Endothelial cell of umbilical vein (primary cell): ENCODE results near the gene PPP1R7. TPM values are rescaled to one million over a fixed set of nuclear protein-coding genes. Genes with fewer than 3 reads are reported as not detected.

Source experiments
- BruUV-seq: library from RNA; stranded (reverse); fragments of 400-500 nt; replicated peaks from 2 replicates; lab custom pipeline; 2021; lab: Mats Ljungman, UMichigan
- CTCF ChIA-PET: fragments of 300-600, 350-600 bp; sonication (Branson Sonifier 250); formaldehyde crosslinking; loops from one replicate; lab custom pipeline; 2021; ENCODE audit warnings: antibody characterized with exemption, inconsistent platforms; lab: Charles Lee
- POLR2A ChIA-PET: fragments of 300-600, 350-600 bp; sonication (Branson Sonifier 250); formaldehyde crosslinking; loops from one replicate; lab custom pipeline; 2021; ENCODE audit warnings: antibody characterized with exemption, inconsistent platforms; lab: Charles Lee
- DNase-seq: peaks from one replicate; pipeline ENCODE4 v3.0.0-alpha.2; 2011; ENCODE audit warnings: low read depth, low spot score
- FAIRE-seq: peaks from 2 replicates; lab custom pipeline; 2011; peaks lifted over from hg19 to GRCh38; lab: Jason Lieb, UNC
- H2AFZ ChIP-seq: 2 replicates; pipeline ENCODE4 v1.6.0; 2012; ENCODE audit warnings: low read depth, low read length, control low read depth, inconsistent platforms
- H3K27ac ChIP-seq: 2 replicates; pipeline ENCODE4 v1.5.1; 2011; ENCODE audit warnings: low read depth, mild to moderate bottlenecking, control low read depth, low read length, moderate library complexity; ENCODE audit not compliant: insufficient read depth
- H3K27me3 ChIP-seq, 2 experiments: 2 replicates each; pipeline versions ENCODE4 v1.6.0 to v1.6.1; 2011; ENCODE audit warnings: low read length in 2 of 2, mixed read lengths in 1 of 2; ENCODE audit not compliant: control insufficient read depth in 2 of 2, insufficient read depth in 2 of 2
- H3K36me3 ChIP-seq, 2 experiments: 2 replicates in 1 of 2; 3 replicates in 1 of 2; pipeline ENCODE4 v1.5.1; 2011; ENCODE audit warnings: low read length in 2 of 2, mild to moderate bottlenecking in 1 of 2, moderate library complexity in 1 of 2; ENCODE audit not compliant: control insufficient read depth in 2 of 2, insufficient read depth in 2 of 2; ENCODE audit errors: extremely low read depth in 1 of 2
- H3K4me1 ChIP-seq: 3 replicates; pipeline ENCODE4 v1.5.1; 2011; ENCODE audit warnings: mild to moderate bottlenecking, low read length; ENCODE audit not compliant: control insufficient read depth, insufficient read depth; ENCODE audit errors: extremely low read depth
- H3K4me2 ChIP-seq: 2 replicates; pipeline ENCODE4 v1.6.1; 2011; ENCODE audit warnings: low read length, control low read depth, mixed read lengths; ENCODE audit not compliant: insufficient read depth
- H3K4me3 ChIP-seq, 3 experiments: fragments of 200-600 bp in 1 of 3; sonication (generic), shearing (Covaris generic) in 1 of 3; replicated peaks in 1 of 3; 2 replicates each; pipeline ENCODE4 v1.5.1; 2011 to 2016; ENCODE audit warnings: control low read depth in 3 of 3, low read length in 3 of 3, mild to moderate bottlenecking in 2 of 3, inconsistent platforms in 1 of 3, low read depth in 1 of 3, moderate library complexity in 1 of 3; ENCODE audit not compliant: insufficient read depth in 1 of 3
- H3K79me2 ChIP-seq: 2 replicates; pipeline ENCODE4 v1.6.0; 2012; ENCODE audit warnings: low read length, inconsistent platforms; ENCODE audit not compliant: control insufficient read depth, insufficient read depth
- H3K9ac ChIP-seq: replicated peaks from 2 replicates; pipeline ENCODE3; 2011; ENCODE audit warnings: low read length, control low read depth; ENCODE audit not compliant: insufficient read depth; ENCODE audit errors: extremely low read depth
- H3K9me1 ChIP-seq: replicated peaks from 3 replicates; pipeline ENCODE4 v1.6.0; 2011; ENCODE audit warnings: mild to moderate bottlenecking, low read length; ENCODE audit not compliant: control insufficient read depth, insufficient read depth; ENCODE audit errors: extremely low read depth
- H3K9me3 ChIP-seq: replicated peaks from 2 replicates; pipeline ENCODE4 v1.5.1; 2012; ENCODE audit warnings: low read length, inconsistent platforms; ENCODE audit not compliant: control insufficient read depth, insufficient read depth
- H4K20me1 ChIP-seq: replicated peaks from 2 replicates; pipeline ENCODE3; 2011; ENCODE audit warnings: mild to moderate bottlenecking, low read length; ENCODE audit not compliant: control insufficient read depth, insufficient read depth; ENCODE audit errors: extremely low read depth
- EZH2 ChIP-seq: IDR thresholded peaks from 2 replicates; pipeline ENCODE4 v1.6.1; 2012; ENCODE audit warnings: borderline replicate concordance, low read depth, mild to moderate bottlenecking, moderate library complexity, low read length, inconsistent platforms; ENCODE audit not compliant: severe bottlenecking
- FOS ChIP-seq: IDR thresholded peaks from 2 replicates; pipeline ENCODE4 v1.6.1; 2011; ENCODE audit warnings: mild to moderate bottlenecking, low read length, moderate library complexity, borderline replicate concordance; ENCODE audit not compliant: insufficient read depth
- GATA2 ChIP-seq: IDR thresholded peaks from 2 replicates; pipeline ENCODE4 v1.7.0; 2011; ENCODE audit warnings: low read depth, mild to moderate bottlenecking, moderate library complexity, mixed read lengths, low read length; ENCODE audit not compliant: insufficient read length, insufficient read depth
- JUN ChIP-seq: IDR thresholded peaks from 2 replicates; pipeline ENCODE4 v1.6.1; 2011; ENCODE audit warnings: borderline replicate concordance, low read depth; ENCODE audit not compliant: insufficient read length, insufficient read depth
- MYC ChIP-seq: IDR thresholded peaks from one replicate; pipeline ENCODE4 v1.6.1; 2011; ENCODE audit warnings: mild to moderate bottlenecking, low read depth, low read length
- POLR2A ChIP-seq: IDR thresholded peaks from 2 replicates; pipeline ENCODE4 v1.6.1; 2012; ENCODE audit warnings: low read depth, mild to moderate bottlenecking, control low read depth, low read length
- POLR2AphosphoS5 ChIP-seq: IDR thresholded peaks from 2 replicates; pipeline ENCODE4 v1.6.1; 2012; ENCODE audit warnings: low read depth, mild to moderate bottlenecking, control low read depth, low read length, moderate library complexity; ENCODE audit not compliant: insufficient read depth
- dilution Hi-C: fragments of 300-500 bp; cut with MboI; formaldehyde crosslinking; loops from one replicate; pipeline ENCODE4 v1.15.0; 2019; ENCODE audit warnings: low sequenced_read_pairs; ENCODE audit not compliant: extremely low pct_ligation_motif_present
- intact Hi-C: fragments of 100-400 bp; cut with micrococcal nuclease; formaldehyde crosslinking; loops from one replicate; pipeline ENCODE4 v1.10.0; 2022
- polyA plus RNA-seq, 4 experiments: library from polyadenylated mRNA; depleted of rRNA in 3 of 4; stranded (reverse) in 3 of 4; unstranded in 1 of 4; fragments of >200 nt; gene quantifications; 2 replicates each; pipeline versions ENCODE4 v1.2.1 to v1.2.3, GENCODE V29; 2011 to 2012; ENCODE audit warnings: missing spikeins in 1 of 4
- total RNA-seq: library from RNA; stranded (reverse); gene quantifications from 2 replicates; pipeline ENCODE4 v1.2.3, GENCODE V29; 2021
- TF ChIP-seq, protein P1 (sequence below): IDR thresholded peaks from 2 replicates; pipeline ENCODE4 v1.6.1; 2011; ENCODE audit not compliant: insufficient read depth, insufficient read length
- TF ChIP-seq, protein P2 (sequence below), 2 donors: IDR thresholded peaks; 1 replicate in 1 of 2; 2 replicates in 1 of 2; pipeline ENCODE4 v1.5.1; 2011; ENCODE audit warnings: low read length in 2 of 2, mild to moderate bottlenecking in 2 of 2, moderate library complexity in 2 of 2, control low read depth in 1 of 2, inconsistent platforms in 1 of 2, low read depth in 1 of 2; ENCODE audit not compliant: insufficient read depth in 1 of 2; ENCODE audit errors: extremely low read depth in 1 of 2

PPP1R7 gene
- total and polyA plus RNA-seq, 2 donors (not counting 3 experiments of a cell fraction or from before 2014, with no cell fraction given), result 30.3 to 60.8 TPM

DNA sequence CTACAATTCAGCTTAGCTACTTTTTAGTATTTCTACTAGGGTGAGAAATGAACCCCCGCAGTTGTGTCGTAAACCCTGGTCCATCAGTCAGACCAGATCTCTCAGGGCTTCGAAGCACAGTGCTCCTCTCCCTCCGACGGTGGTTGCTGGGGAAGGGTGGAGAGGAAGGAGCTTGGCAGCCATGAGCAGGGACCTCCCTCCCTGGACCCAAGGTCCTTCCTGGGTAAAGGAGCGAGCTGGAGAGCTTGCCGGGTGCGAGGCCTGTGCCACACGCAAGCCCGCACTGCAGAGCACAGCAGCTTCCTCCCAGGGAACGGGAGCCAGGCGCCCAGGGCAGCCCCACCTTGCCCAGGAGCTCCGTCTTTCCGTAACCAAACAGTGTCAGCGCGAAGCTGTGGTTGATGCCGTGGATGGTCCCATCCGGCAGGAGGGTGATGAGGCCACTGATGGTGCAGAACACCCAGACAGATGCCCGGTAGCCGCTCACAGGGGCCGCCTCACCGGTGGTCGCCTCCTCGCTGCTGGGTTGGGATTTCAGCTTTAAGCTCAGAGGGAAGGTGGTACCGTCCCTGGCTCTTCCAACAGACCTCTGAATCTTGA, 13.5 kb upstream of the PPP1R7 start:
- no peak for TF ChIP-seq FOS
- TF ChIP-seq, protein P1, sequence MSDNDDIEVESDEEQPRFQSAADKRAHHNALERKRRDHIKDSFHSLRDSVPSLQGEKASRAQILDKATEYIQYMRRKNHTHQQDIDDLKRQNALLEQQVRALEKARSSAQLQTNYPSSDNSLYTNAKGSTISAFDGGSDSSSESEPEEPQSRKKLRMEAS, result no peak
- POLR2A ChIA-PET, result no interaction called here
- Histone ChIP-seq H3K9ac (no peak overlapping the region), H3K79me2 (no peaks in the 10 kb centered on the region), H3K4me2 (no peak overlapping the region), H3K27me3 (no peaks in the 10 kb centered on the region), H3K9me1 (no peaks in the 10 kb centered on the region), H2AFZ (no peak overlapping the region), H3K4me1 (no peaks in the 10 kb centered on the region), H4K20me1 (no peaks in the 10 kb centered on the region), H3K4me3 (no peak overlapping the region), H3K36me3 (peaks cover 0 to 3% of the 10 kb centered on the region in 2 experiments), H3K9me3 (no peaks in the 10 kb centered on the region), H3K27ac (no peak overlapping the region)
- dilution Hi-C loops, result no loop called here
- CTCF ChIA-PET, result interaction anchor here (1.1 to 1.5 kb wide), 2 partner anchors 22 to 153 kb away, joined by 3 read pairs; no protein-coding TSS in a partner anchor
- DNase-seq (no peak), FAIRE-seq (no peak)
- intact Hi-C loops, result no loop called here
- BruUV-seq, result no TSS peak

- no peak overlapping the region for H3K27ac ChIP-seq
- no peaks in the 10 kb centered on the region for H3K9me1 ChIP-seq
- TF ChIP-seq EZH2 (no peak), MYC (no peak), GATA2 (no peak), FOS (no peak), POLR2AphosphoS5 (no peak), POLR2A (no peak), JUN (no peak)
- TF ChIP-seq, protein P2, sequence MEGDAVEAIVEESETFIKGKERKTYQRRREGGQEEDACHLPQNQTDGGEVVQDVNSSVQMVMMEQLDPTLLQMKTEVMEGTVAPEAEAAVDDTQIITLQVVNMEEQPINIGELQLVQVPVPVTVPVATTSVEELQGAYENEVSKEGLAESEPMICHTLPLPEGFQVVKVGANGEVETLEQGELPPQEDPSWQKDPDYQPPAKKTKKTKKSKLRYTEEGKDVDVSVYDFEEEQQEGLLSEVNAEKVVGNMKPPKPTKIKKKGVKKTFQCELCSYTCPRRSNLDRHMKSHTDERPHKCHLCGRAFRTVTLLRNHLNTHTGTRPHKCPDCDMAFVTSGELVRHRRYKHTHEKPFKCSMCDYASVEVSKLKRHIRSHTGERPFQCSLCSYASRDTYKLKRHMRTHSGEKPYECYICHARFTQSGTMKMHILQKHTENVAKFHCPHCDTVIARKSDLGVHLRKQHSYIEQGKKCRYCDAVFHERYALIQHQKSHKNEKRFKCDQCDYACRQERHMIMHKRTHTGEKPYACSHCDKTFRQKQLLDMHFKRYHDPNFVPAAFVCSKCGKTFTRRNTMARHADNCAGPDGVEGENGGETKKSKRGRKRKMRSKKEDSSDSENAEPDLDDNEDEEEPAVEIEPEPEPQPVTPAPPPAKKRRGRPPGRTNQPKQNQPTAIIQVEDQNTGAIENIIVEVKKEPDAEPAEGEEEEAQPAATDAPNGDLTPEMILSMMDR (IDR thresholded peaks at IDR 0.05; ENCODE audit: extremely low read depth in 1 of 2, insufficient read depth in 1 of 2, low read depth in 1 of 2, low read length in 2 of 2), result no peak
- TF ChIP-seq, protein P1, result no peak
- H3K9me3 ChIP-seq, result no peaks in the 10 kb centered on the region
- H3K79me2 ChIP-seq, result no peaks in the 10 kb centered on the region
- no peak overlapping the region for H3K4me2 ChIP-seq
- CTCF ChIA-PET, result interaction anchor here (1.1 to 1.2 kb wide), 2 partner anchors 23 to 154 kb away, joined by 3 to 6 read pairs; no protein-coding TSS in a partner anchor
- FAIRE-seq (no peak), DNase-seq (no peak)
- H3K4me1 ChIP-seq, result no peaks in the 10 kb centered on the region
- H3K36me3 ChIP-seq, result peaks cover 0 to 3% of the 10 kb centered on the region in 2 experiments
- no peak overlapping the region for H2AFZ ChIP-seq
- no peak overlapping the region for H3K4me3 ChIP-seq
- POLR2A ChIA-PET, result no interaction called here
- intact Hi-C loops, result no loop called here
- dilution Hi-C loops, result no loop called here
- no peaks in the 10 kb centered on the region for H4K20me1 ChIP-seq
- no TSS peak for BruUV-seq
- H3K9ac ChIP-seq, result no peak overlapping the region
- no peaks in the 10 kb centered on the region for H3K27me3 ChIP-seq
Observed at GRCh38 chr2:241137276-241138190, 12.7 kb upstream of the PPP1R7 start.
